HEK293T (cell line): ENCODE data around the gene CEP41.

Experiments
- CTCF ChIA-PET: fragments of 350-600 bp; formaldehyde crosslinking; extraction: SDS; loops from one replicate; lab custom pipeline; 2021; ENCODE audit warnings: antibody characterized with exemption, inconsistent platforms; lab: Yijun Ruan, JAX
- POLR2A ChIA-PET: fragments of 350-600 bp; formaldehyde crosslinking; extraction: SDS; loops from one replicate; lab custom pipeline; 2020; ENCODE audit warnings: antibody characterized with exemption, inconsistent platforms; lab: Yijun Ruan, JAX
- DNase-seq: peaks from one replicate; pipeline ENCODE4 v3.0.0; 2012; ENCODE audit warnings: mixed read lengths; ENCODE audit errors: extremely low spot score
- ARNT ChIP-seq: fragments of 450-650 bp; IDR thresholded peaks from 2 replicates; pipeline ENCODE4 v1.6.1; 2017; ENCODE audit warnings: mild to moderate bottlenecking
- BHLHE40 ChIP-seq: fragments of 450-650 bp; IDR thresholded peaks from 2 replicates; pipeline ENCODE4 v1.6.1; 2016; ENCODE audit warnings: mild to moderate bottlenecking, moderate library complexity, borderline replicate concordance
- CTBP1 ChIP-seq: fragments of 450-650 bp; IDR thresholded peaks from 2 replicates; pipeline ENCODE4 v1.6.1; 2016; ENCODE audit warnings: borderline replicate concordance
- ELF4 ChIP-seq: fragments of 450-650 bp; IDR thresholded peaks from 2 replicates; pipeline ENCODE4 v1.6.1; 2017; ENCODE audit warnings: antibody characterized with exemption
- FOXA1 ChIP-seq: fragments of 450-650 bp; IDR thresholded peaks from 2 replicates; pipeline ENCODE4 v1.6.1; 2016; ENCODE audit warnings: mild to moderate bottlenecking
- FOXK2 ChIP-seq: fragments of 450-650 bp; IDR thresholded peaks from 2 replicates; pipeline ENCODE4 v1.6.1; 2016; ENCODE audit warnings: mild to moderate bottlenecking
- FOXM1 ChIP-seq: fragments of 450-650 bp; IDR thresholded peaks from 2 replicates; pipeline ENCODE4 v1.6.1; 2017; ENCODE audit warnings: mild to moderate bottlenecking, borderline replicate concordance
- HDGF ChIP-seq: fragments of 450-650 bp; IDR thresholded peaks from 2 replicates; pipeline ENCODE4 v1.6.1; 2017; ENCODE audit warnings: antibody characterized with exemption, borderline replicate concordance
- L3MBTL2 ChIP-seq: fragments of 450-650 bp; conservative IDR thresholded peaks from 2 replicates; pipeline ENCODE4 v1.6.1; 2016; ENCODE audit warnings: mild to moderate bottlenecking
- LEF1 ChIP-seq: fragments of 450-650 bp; IDR thresholded peaks from 2 replicates; pipeline ENCODE4 v1.6.1; 2017; ENCODE audit warnings: mild to moderate bottlenecking, borderline replicate concordance
- NFRKB ChIP-seq: fragments of 450-650 bp; IDR thresholded peaks from 2 replicates; pipeline ENCODE4 v1.6.1; 2016; ENCODE audit warnings: mild to moderate bottlenecking, moderate library complexity
- SP1 ChIP-seq: fragments of 450-650 bp; IDR thresholded peaks from 2 replicates; pipeline ENCODE4 v1.6.1; 2017
- SUZ12 ChIP-seq: fragments of 450-650 bp; IDR thresholded peaks from 2 replicates; pipeline ENCODE4 v1.6.1; 2016; ENCODE audit warnings: mild to moderate bottlenecking
- TARDBP ChIP-seq: fragments of 450-650 bp; IDR thresholded peaks from 2 replicates; pipeline ENCODE4 v1.6.1; 2016
- ZNF384 ChIP-seq: fragments of 450-650 bp; IDR thresholded peaks from 2 replicates; pipeline ENCODE4 v1.6.1; 2016
- TF ChIP-seq, protein P1 (sequence below): fragments of 450-650 bp; IDR thresholded peaks from 2 replicates; pipeline ENCODE4 v1.6.1; 2016

The CEP41 gene

GRCh38 chr7:130346177-130346905 lies 94.5 kb downstream of the CEP41 start:
- no peak for DNase-seq
- ChIA-PET POLR2A (interaction anchor here (1.1 to 1.3 kb wide), 2 partner anchors 73 to 141 kb away, joined by 3 to 4 read pairs; partner anchors contain the start of gene TMEM209), CTCF (no interaction called here)
- TF ChIP-seq LEF1: no peak
- no peak for TF ChIP-seq ARNT
- no peak for TF ChIP-seq FOXK2
- TF ChIP-seq BHLHE40: no peak
- no peak for TF ChIP-seq L3MBTL2
- TF ChIP-seq NFRKB: no peak

GRCh38 chr7:130345725-130346124 lies 95.1 kb downstream of the CEP41 start:
- POLR2A ChIA-PET: interaction anchor here (1.1 to 1.3 kb wide), 2 partner anchors 72 to 141 kb away, joined by 3 to 4 read pairs; partner anchors contain the start of gene TMEM209
- CTCF ChIA-PET: no interaction called here
- TF ChIP-seq NFRKB (no peak), TARDBP (no peak), BHLHE40 (no peak), L3MBTL2 (no peak), ZNF384 (no peak), HDGF (no peak), FOXK2 (no peak), FOXA1 (no peak), SUZ12 (no peak), SP1 (no peak), LEF1 (no peak), ARNT (no peak), CTBP1 (no peak), ELF4 (no peak), FOXM1 (no peak)
- TF ChIP-seq, protein P1, sequence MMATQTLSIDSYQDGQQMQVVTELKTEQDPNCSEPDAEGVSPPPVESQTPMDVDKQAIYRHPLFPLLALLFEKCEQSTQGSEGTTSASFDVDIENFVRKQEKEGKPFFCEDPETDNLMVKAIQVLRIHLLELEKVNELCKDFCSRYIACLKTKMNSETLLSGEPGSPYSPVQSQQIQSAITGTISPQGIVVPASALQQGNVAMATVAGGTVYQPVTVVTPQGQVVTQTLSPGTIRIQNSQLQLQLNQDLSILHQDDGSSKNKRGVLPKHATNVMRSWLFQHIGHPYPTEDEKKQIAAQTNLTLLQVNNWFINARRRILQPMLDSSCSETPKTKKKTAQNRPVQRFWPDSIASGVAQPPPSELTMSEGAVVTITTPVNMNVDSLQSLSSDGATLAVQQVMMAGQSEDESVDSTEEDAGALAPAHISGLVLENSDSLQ: no peak

GRCh38 chr7:130345136-130345535 lies 95.7 kb downstream of the CEP41 start:
- no peak for DNase-seq
- TF ChIP-seq, protein P1: no peak
- TF ChIP-seq BHLHE40: no peak
- CTCF ChIA-PET: interaction anchor here (0.7 kb wide), 1 partner anchor 26 kb away, joined by 5 read pairs; no protein-coding TSS in a partner anchor
- POLR2A ChIA-PET: no interaction called here

More at GRCh38 chr7:130345725-130346124, 95.1 kb downstream of the CEP41 start:
- no peak for DNase-seq

DNA sequence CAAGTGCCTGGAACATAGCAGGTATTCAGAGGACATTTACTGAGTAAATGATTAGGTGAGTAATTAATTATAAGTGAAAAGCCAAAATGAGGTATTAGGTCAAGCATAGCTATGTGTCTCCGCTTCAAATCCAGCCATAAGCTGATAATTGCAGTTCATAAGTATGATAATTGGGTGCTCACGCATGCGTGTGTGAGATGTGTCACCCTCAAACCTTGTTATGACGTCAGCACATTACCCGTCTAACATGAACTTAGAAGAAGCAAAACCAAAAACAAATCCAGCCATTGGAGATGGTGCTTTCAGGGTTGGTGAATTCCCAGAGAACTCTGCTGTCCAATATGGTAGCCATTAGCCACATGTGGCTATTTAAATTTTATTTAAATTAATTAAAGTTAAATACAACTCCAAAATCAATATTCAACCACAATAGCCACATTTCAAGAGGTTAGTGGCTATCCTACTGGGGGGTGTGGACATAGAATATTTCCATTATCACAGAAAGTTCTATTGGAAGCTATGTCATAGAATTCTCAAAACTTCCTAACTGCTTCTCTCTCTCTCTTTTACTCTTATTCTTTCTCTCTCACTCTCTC lies 96.4 kb downstream of the CEP41 start, which contains the start of gene CPA5:
TSS of gene CPA5 (plus strand) at position 546 of the 596 bp plus-strand sequence. CDS start 1,670 bp downstream, outside the sequence.
- TF ChIP-seq NFRKB (no peak), FOXM1 (no peak)
- POLR2A ChIA-PET: no interaction called here

More for the DNA sequence above, 96.4 kb downstream of the CEP41 start, which contains the start of gene CPA5:
- no peak for DNase-seq
- CTCF ChIA-PET: no interaction called here
